Activated CD8-positive, alpha-beta memory T cell treated with anti-CD3 and anti-CD28 coated beads, Interleukin-2, amount 50 U/mL, for 1 hour (primary cell): ENCODE data around the gene FXR2.
"Not testable (repeated sequence)": the region's sequence is repeated elsewhere in the genome, so short reads cannot be mapped to it uniquely, and the experiment has no call there.

ENCODE experiments used
- DNase-seq: peaks from one replicate; pipeline ENCODE4 v3.0.0-alpha.2; 2020; ENCODE audit errors: extremely low read depth

Gene FXR2

GRCh38 chr17:7614425-7615264, at the start of gene FXR2:
Gene FXR2, minus strand, starts transcription at chr17:7614897. Its CDS starts 365 bp downstream, at chr17:7614532.
- DNase-seq = peak; percentile 98

- DNase-seq = no peak
These were observed 42.4 kb upstream of the FXR2 start for GRCh38 chr17:7656958-7657609.

- no peak for DNase-seq
These were observed 40.8 kb upstream of the FXR2 start for GRCh38 chr17:7655541-7655840.

- no peak for DNase-seq
These were observed 40.3 kb upstream of the FXR2 start for GRCh38 chr17:7654832-7655540.

- no peak for DNase-seq
These were observed 38.0 kb upstream of the FXR2 start for GRCh38 chr17:7652388-7653356.

- DNase-seq = no peak
These were observed 37.1 kb upstream of the FXR2 start for GRCh38 chr17:7651665-7652387.

- DNase-seq = no peak
These were observed 36.5 kb upstream of the FXR2 start for GRCh38 chr17:7651097-7651664.

GRCh38 chr17:7650509-7651096, 35.9 kb upstream of the FXR2 start, which contains the start of gene ATP1B2:
Gene ATP1B2, plus strand, starts transcription at chr17:7650926. Its CDS starts 593 bp downstream, at chr17:7651519.
- DNase-seq = peak; percentile 78

- no peak for DNase-seq
These were observed 32.3 kb upstream of the FXR2 start for GRCh38 chr17:7647018-7647417.

- DNase-seq = no peak
These were observed 31.8 kb upstream of the FXR2 start for GRCh38 chr17:7646457-7646856.

- DNase-seq = no peak
These were observed 30.1 kb upstream of the FXR2 start for GRCh38 chr17:7644775-7645174.

- not testable (repeated sequence) for DNase-seq
These were observed 26.9 kb upstream of the FXR2 start for GRCh38 chr17:7641635-7642034.

GRCh38 chr17:7640783-7641182, 26.1 kb upstream of the FXR2 start:
- DNase-seq = no peak

GRCh38 chr17:7636163-7636562, 21.5 kb upstream of the FXR2 start:
- no peak for DNase-seq

GRCh38 chr17:7634384-7634783, 19.7 kb upstream of the FXR2 start:
- DNase-seq = no peak

GRCh38 chr17:7633093-7633492, 18.4 kb upstream of the FXR2 start:
- no peak for DNase-seq

GRCh38 chr17:7632492-7632894, 17.8 kb upstream of the FXR2 start:
- DNase-seq = no peak

GRCh38 chr17:7631398-7632380, 17.0 kb upstream of the FXR2 start:
- no peak for DNase-seq
